ENCODE measurements around the gene ACTRT3. TPM values are rescaled to one million over a fixed set of nuclear protein-coding genes. Genes with fewer than 3 reads are reported as not detected.

The ACTRT3 gene
- total RNA-seq, 4 donors from 2014 or later = 0.39 to 0.68 (median 0.60) TPM; not detected in 1

GRCh38 chr3:169813278-169813677, 43.9 kb upstream of the ACTRT3 start:
- 60% methylated on average over 8 of the region's 8 CpGs for WGBS
- H3K4me1 ChIP-seq = peaks cover 26% of the 10 kb centered on the region
- TF ChIP-seq POLR2A (IDR thresholded peaks at IDR 0.05) (no peak), EP300 (IDR thresholded peaks at IDR 0.05) (no peak), CTCF (IDR thresholded peaks at IDR 0.05) (no peak), POLR2AphosphoS5 (IDR thresholded peaks at IDR 0.05) (no peak)
- H3K27ac ChIP-seq = no peak overlapping the region
- H3K36me3 ChIP-seq = no peaks in the 10 kb centered on the region
- no peak for DNase-seq (ENCODE audit: low spot score in 2 of 2)
- H3K27me3 ChIP-seq = no peaks in the 10 kb centered on the region
- peak overlapping the region; percentile 82 for H3K4me3 ChIP-seq
- no peaks in the 10 kb centered on the region for H3K9me3 ChIP-seq

GRCh38 chr3:169812332-169813235, 43.2 kb upstream of the ACTRT3 start, which contains the start of the genes LRRC34 and LRRIQ4:
LRRC34 (minus strand) TSS chr3:169812904; CDS start chr3:169812548, 356 bp downstream.
LRRIQ4 (plus strand) TSS chr3:169812870; CDS start chr3:169821922, 9,052 bp downstream.
- no peaks in the 10 kb centered on the region for H3K9me3 ChIP-seq
- DNase-seq (ENCODE audit: low spot score in 2 of 2) = peak; percentile 81 to 89
- H3K4me3 ChIP-seq = peak within 1 kb of the TSS; percentile 82
- H3K27me3 ChIP-seq = no peaks in the 10 kb centered on the region
- no peak for TF ChIP-seq CTCF (IDR thresholded peaks at IDR 0.05)
- TF ChIP-seq POLR2AphosphoS5 (IDR thresholded peaks at IDR 0.05) = no peak
- TF ChIP-seq EP300 (IDR thresholded peaks at IDR 0.05) = no peak
- no peak for TF ChIP-seq POLR2A (IDR thresholded peaks at IDR 0.05)
- WGBS = 9% methylated on average over 31 of the region's 56 CpGs
- peaks cover 26% of the 10 kb centered on the region for H3K4me1 ChIP-seq
- H3K27ac ChIP-seq = peak within 1 kb of the TSS; percentile 73
- no peaks in the 10 kb centered on the region for H3K36me3 ChIP-seq

- no peaks in the 10 kb centered on the region for H3K9me3 ChIP-seq
- WGBS = 3% methylated on average over 14 of the region's 29 CpGs
- DNase-seq (ENCODE audit: low spot score in 2 of 2) = no peak
These were observed 42.4 kb upstream of the ACTRT3 start for GRCh38 chr3:169811631-169812331.

GRCh38 chr3:169809230-169809795, 40.0 kb upstream of the ACTRT3 start:
- no peak overlapping the region for H3K4me3 ChIP-seq
- TF ChIP-seq POLR2A (IDR thresholded peaks at IDR 0.05) (no peak), EP300 (IDR thresholded peaks at IDR 0.05) (no peak), POLR2AphosphoS5 (IDR thresholded peaks at IDR 0.05) (no peak), CTCF (IDR thresholded peaks at IDR 0.05) (no peak)
- WGBS = 48% methylated on average over 2 of the region's 2 CpGs

More at GRCh38 chr3:169811631-169812331, 42.4 kb upstream of the ACTRT3 start:
- H3K27ac ChIP-seq = peak overlapping the region; percentile 73
- H3K36me3 ChIP-seq = no peaks in the 10 kb centered on the region
- H3K27me3 ChIP-seq = no peaks in the 10 kb centered on the region
- no peak for TF ChIP-seq POLR2A (IDR thresholded peaks at IDR 0.05)
- TF ChIP-seq CTCF (IDR thresholded peaks at IDR 0.05) = no peak
- no peak for TF ChIP-seq EP300 (IDR thresholded peaks at IDR 0.05)
- TF ChIP-seq POLR2AphosphoS5 (IDR thresholded peaks at IDR 0.05) = no peak
- H3K4me1 ChIP-seq = peaks cover 26% of the 10 kb centered on the region
- peak overlapping the region; percentile 82 for H3K4me3 ChIP-seq

More at GRCh38 chr3:169809230-169809795, 40.0 kb upstream of the ACTRT3 start:
- Histone ChIP-seq H3K9me3 (no peaks in the 10 kb centered on the region), H3K27ac (no peak overlapping the region), H3K36me3 (no peaks in the 10 kb centered on the region), H3K4me1 (peaks cover 26% of the 10 kb centered on the region), H3K27me3 (no peaks in the 10 kb centered on the region)
- DNase-seq (ENCODE audit: low spot score in 2 of 2) = no peak
